ELR (cell line): Measurements from ENCODE around the gene MAOA.

Source experiments
- DNase-seq: peaks from one replicate; pipeline ENCODE4 v3.0.0-alpha.2; 2015; ENCODE audit warnings: low read depth

The MAOA gene

GRCh38 chrX:43785930-43786591 is 130.0 kb downstream of the MAOA start:
- no peak for DNase-seq
